Parathyroid adenoma (tissue), 2 donors: Measurements from ENCODE around the gene TMEM63A.

Source experiments
- H2AFZ ChIP-seq: fragments of 300-600 bp; sonication (generic); one replicate; pipeline ENCODE4 v1.7.0; 2017; ENCODE audit warnings: antibody characterized with exemption, mild to moderate bottlenecking
- H3K27ac ChIP-seq: fragments of 300-600 bp; sonication (generic); one replicate; pipeline ENCODE4 v1.7.0; 2017
- H3K27me3 ChIP-seq: fragments of 300-600 bp; sonication (generic); one replicate; pipeline ENCODE4 v1.7.0; 2017; ENCODE audit warnings: low read length; ENCODE audit not compliant: control insufficient read depth, insufficient read depth
- H3K36me3 ChIP-seq: fragments of 300-600 bp; sonication (generic); one replicate; pipeline ENCODE4 v1.7.0; 2017; ENCODE audit warnings: low read length; ENCODE audit not compliant: control insufficient read depth, insufficient read depth
- H3K4me1 ChIP-seq: fragments of 300-600 bp; sonication (generic); one replicate; pipeline ENCODE4 v1.7.0; 2017; ENCODE audit warnings: control low read depth
- H3K4me2 ChIP-seq: fragments of 300-600 bp; sonication (generic); one replicate; pipeline ENCODE4 v1.7.0; 2017; ENCODE audit warnings: low read length
- H3K4me3 ChIP-seq: fragments of 300-600 bp; sonication (generic); one replicate; pipeline ENCODE4 v1.7.0; 2017; ENCODE audit warnings: low read depth, low read length
- H3K79me2 ChIP-seq: fragments of 300-600 bp; sonication (generic); one replicate; pipeline ENCODE4 v1.7.0; 2017; ENCODE audit warnings: control low read depth
- H3K9ac ChIP-seq: fragments of 300-600 bp; sonication (generic); one replicate; pipeline ENCODE4 v1.7.0; 2017; ENCODE audit warnings: mild to moderate bottlenecking
- H3K9me3 ChIP-seq: fragments of 300-600 bp; sonication (generic); one replicate; pipeline ENCODE4 v1.7.0; 2017; ENCODE audit warnings: low read length; ENCODE audit not compliant: control insufficient read depth
- CTCF ChIP-seq: fragments of 300-600 bp; sonication (generic); IDR thresholded peaks from one replicate; pipeline ENCODE4 v1.7.0; 2017; ENCODE audit warnings: antibody characterized with exemption, mild to moderate bottlenecking
- donor health status: primary hyperparathyroidism.

Gene TMEM63A

GRCh38 chr1:225899044-225899925, 17.1 kb upstream of the TMEM63A start:
- Histone ChIP-seq H3K9ac (no peak overlapping the region), H3K9me3 (no peaks in the 10 kb centered on the region), H3K4me1 (no peaks in the 10 kb centered on the region), H3K4me3 (no peak overlapping the region), H3K27ac (no peak overlapping the region), H3K27me3 (no peaks in the 10 kb centered on the region), H3K4me2 (no peak overlapping the region), H2AFZ (no peak overlapping the region), H3K79me2 (no peaks in the 10 kb centered on the region), H3K36me3 (no peaks in the 10 kb centered on the region)
- no peak for TF ChIP-seq CTCF

- Histone ChIP-seq H3K4me3 (no peak overlapping the region), H3K36me3 (no peaks in the 10 kb centered on the region), H3K9me3 (no peaks in the 10 kb centered on the region), H3K4me1 (no peaks in the 10 kb centered on the region), H3K79me2 (no peaks in the 10 kb centered on the region), H2AFZ (no peak overlapping the region), H3K27ac (no peak overlapping the region), H3K27me3 (no peaks in the 10 kb centered on the region), H3K9ac (no peak overlapping the region), H3K4me2 (no peak overlapping the region)
- TF ChIP-seq CTCF, result no peak
These were observed 15.7 kb upstream of the TMEM63A start for GRCh38 chr1:225897595-225898514.

- Histone ChIP-seq H3K36me3 (no peaks in the 10 kb centered on the region), H3K4me2 (no peak overlapping the region)
- no peak for TF ChIP-seq CTCF
These were observed 14.9 kb upstream of the TMEM63A start for GRCh38 chr1:225896937-225897549.

GRCh38 chr1:225896494-225896893, 14.3 kb upstream of the TMEM63A start:
- no peak overlapping the region for H2AFZ ChIP-seq
- no peak overlapping the region for H3K9ac ChIP-seq
- H3K36me3 ChIP-seq, result no peaks in the 10 kb centered on the region
- no peaks in the 10 kb centered on the region for H3K79me2 ChIP-seq
- no peak overlapping the region for H3K4me3 ChIP-seq
- no peak for TF ChIP-seq CTCF
- H3K4me1 ChIP-seq, result no peaks in the 10 kb centered on the region
- no peaks in the 10 kb centered on the region for H3K27me3 ChIP-seq
- no peak overlapping the region for H3K4me2 ChIP-seq
- no peak overlapping the region for H3K27ac ChIP-seq
- H3K9me3 ChIP-seq, result no peaks in the 10 kb centered on the region

More at GRCh38 chr1:225896937-225897549, 14.9 kb upstream of the TMEM63A start:
- Histone ChIP-seq H3K27me3 (no peaks in the 10 kb centered on the region), H3K79me2 (no peaks in the 10 kb centered on the region), H3K4me3 (no peak overlapping the region), H2AFZ (no peak overlapping the region), H3K4me1 (no peaks in the 10 kb centered on the region), H3K9me3 (no peaks in the 10 kb centered on the region), H3K27ac (no peak overlapping the region), H3K9ac (no peak overlapping the region)
